DOHH2 (cell line): ENCODE data around the gene FAM120C.

Source experiments
- H3F3A ChIP-seq: fragments of 200-600 bp; sonication (generic), shearing (Covaris generic); 2 replicates; pipeline ENCODE4 v1.6.0; 2016; ENCODE audit warnings: antibody characterized with exemption, mild to moderate bottlenecking; ENCODE audit not compliant: control insufficient read depth, insufficient read depth
- H3K27ac ChIP-seq: fragments of 200-600 bp; sonication (generic); 2 replicates; pipeline ENCODE4 v1.5.1; 2014; ENCODE audit warnings: low read depth, mild to moderate bottlenecking, low read length, moderate library complexity
- H3K27me3 ChIP-seq: fragments of 200-600 bp; sonication (generic); 2 replicates; pipeline ENCODE4 v1.6.1; 2014; ENCODE audit warnings: mild to moderate bottlenecking, low read length, mixed read lengths; ENCODE audit not compliant: control insufficient read depth
- H3K36me3 ChIP-seq: fragments of 200-600 bp; sonication (generic); 2 replicates; pipeline ENCODE4 v1.6.1; 2014; ENCODE audit warnings: mild to moderate bottlenecking, low read length, moderate library complexity, mixed read lengths; ENCODE audit not compliant: control insufficient read depth
- H3K4me1 ChIP-seq: fragments of 200-600 bp; sonication (generic); 2 replicates; pipeline ENCODE4 v1.6.1; 2014; ENCODE audit warnings: mild to moderate bottlenecking, low read length, mixed read lengths; ENCODE audit not compliant: control insufficient read depth
- H3K4me2 ChIP-seq: fragments of 200-600 bp; sonication (generic); 2 replicates; pipeline ENCODE4 v1.6.0; 2014; ENCODE audit warnings: mild to moderate bottlenecking, low read length, moderate library complexity
- H3K4me3 ChIP-seq: fragments of 200-600 bp; sonication (generic); 2 replicates; pipeline ENCODE4 v1.5.1; 2014; ENCODE audit warnings: mild to moderate bottlenecking, low read length, mixed read lengths
- H3K79me2 ChIP-seq: fragments of 200-600 bp; sonication (generic); 2 replicates; pipeline ENCODE4 v1.6.1; 2014; ENCODE audit warnings: mild to moderate bottlenecking, low read length, mixed read lengths; ENCODE audit not compliant: control insufficient read depth
- H3K9me2 ChIP-seq: fragments of 200-600 bp; sonication (generic); replicated peaks from 2 replicates; pipeline ENCODE4 v1.6.1; 2014; ENCODE audit warnings: mild to moderate bottlenecking, low read length, mixed read lengths; ENCODE audit not compliant: control insufficient read depth
- H3K9me3 ChIP-seq: fragments of 200-600 bp; sonication (generic); 2 replicates; pipeline ENCODE4 v1.6.1; 2014; ENCODE audit warnings: antibody characterized with exemption, low read length, mixed read lengths; ENCODE audit not compliant: control insufficient read depth, insufficient read depth
- H4K20me1 ChIP-seq: fragments of 200-600 bp; sonication (generic); 2 replicates; pipeline ENCODE4 v1.6.0; 2014; ENCODE audit warnings: low read depth, mild to moderate bottlenecking, antibody characterized with exemption, low read length, moderate library complexity; ENCODE audit not compliant: control insufficient read depth, insufficient read depth
- EZH2phosphoT487 ChIP-seq: fragments of 200-600 bp; sonication (generic); IDR thresholded peaks from 2 replicates; pipeline ENCODE4 v1.6.1; 2017; ENCODE audit warnings: borderline replicate concordance, mild to moderate bottlenecking, antibody characterized with exemption, low read length, moderate library complexity, mixed read lengths
- TF ChIP-seq, protein P1 (sequence below): fragments of 200-600 bp; sonication (generic); IDR thresholded peaks from one replicate; pipeline ENCODE4 v1.5.1; 2014; ENCODE audit warnings: antibody characterized with exemption, mild to moderate bottlenecking, low read depth, low read length; ENCODE audit not compliant: poor library complexity, severe bottlenecking

Gene FAM120C

DNA sequence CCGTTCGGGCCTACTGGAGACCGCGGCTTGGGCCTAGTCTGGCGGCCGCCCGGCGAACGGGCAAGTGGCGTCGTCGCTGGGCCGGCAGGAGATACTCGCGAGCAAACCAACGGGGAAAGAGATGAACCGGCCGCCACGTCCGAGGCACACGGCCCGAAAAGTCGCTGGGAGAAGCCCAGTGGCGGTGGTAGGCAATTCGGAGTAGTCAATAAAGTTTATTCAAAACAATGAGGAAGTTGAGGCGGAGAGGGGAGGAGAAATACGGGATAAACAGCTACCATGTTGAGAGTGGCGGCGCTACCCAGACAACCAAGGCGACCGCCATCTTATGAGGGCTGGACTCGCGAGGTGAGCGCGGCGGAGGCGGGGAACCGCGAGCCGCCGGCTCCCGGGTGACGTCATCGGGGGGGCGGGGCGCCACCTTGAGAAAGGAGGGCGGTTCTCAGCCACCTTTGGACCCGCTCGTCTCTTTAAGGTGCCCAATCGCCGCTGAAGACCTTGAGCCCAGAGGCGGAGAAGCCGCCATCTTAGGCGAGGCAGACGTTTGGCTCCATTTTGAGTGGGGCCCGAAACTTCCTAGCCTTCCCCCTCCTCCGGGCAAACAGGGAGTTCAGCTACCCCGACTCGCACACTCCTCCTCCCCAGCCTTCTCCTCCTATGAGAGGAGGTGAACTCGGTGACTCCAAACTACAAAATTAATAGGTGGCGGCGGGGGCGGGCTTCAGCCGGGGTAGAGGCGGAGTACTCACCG, 138.8 kb downstream of the FAM120C start, which contains the start of gene PHF8:
Gene PHF8, minus strand, starts transcription at position 348 of the 751 bp plus-strand sequence. CDS start 1,745 bp downstream, outside the sequence.
- H3F3A ChIP-seq, result 0 out of 2 replicates have a peak, but pooled peaks cover 8% of the 10 kb centered on the region
- H3K79me2 ChIP-seq, result peaks cover 24% of the 10 kb centered on the region
- H3K36me3 ChIP-seq, result peaks cover 16% of the 10 kb centered on the region
- H3K4me2 ChIP-seq, result peak within 1 kb of the TSS; percentile 92
- peak within 1 kb of the TSS; percentile 88 for H3K27ac ChIP-seq
- H3K4me1 ChIP-seq, result peaks cover 19% of the 10 kb centered on the region
- no peaks in the 10 kb centered on the region for H4K20me1 ChIP-seq
- TF ChIP-seq, protein P1, sequence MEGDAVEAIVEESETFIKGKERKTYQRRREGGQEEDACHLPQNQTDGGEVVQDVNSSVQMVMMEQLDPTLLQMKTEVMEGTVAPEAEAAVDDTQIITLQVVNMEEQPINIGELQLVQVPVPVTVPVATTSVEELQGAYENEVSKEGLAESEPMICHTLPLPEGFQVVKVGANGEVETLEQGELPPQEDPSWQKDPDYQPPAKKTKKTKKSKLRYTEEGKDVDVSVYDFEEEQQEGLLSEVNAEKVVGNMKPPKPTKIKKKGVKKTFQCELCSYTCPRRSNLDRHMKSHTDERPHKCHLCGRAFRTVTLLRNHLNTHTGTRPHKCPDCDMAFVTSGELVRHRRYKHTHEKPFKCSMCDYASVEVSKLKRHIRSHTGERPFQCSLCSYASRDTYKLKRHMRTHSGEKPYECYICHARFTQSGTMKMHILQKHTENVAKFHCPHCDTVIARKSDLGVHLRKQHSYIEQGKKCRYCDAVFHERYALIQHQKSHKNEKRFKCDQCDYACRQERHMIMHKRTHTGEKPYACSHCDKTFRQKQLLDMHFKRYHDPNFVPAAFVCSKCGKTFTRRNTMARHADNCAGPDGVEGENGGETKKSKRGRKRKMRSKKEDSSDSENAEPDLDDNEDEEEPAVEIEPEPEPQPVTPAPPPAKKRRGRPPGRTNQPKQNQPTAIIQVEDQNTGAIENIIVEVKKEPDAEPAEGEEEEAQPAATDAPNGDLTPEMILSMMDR, result no peak
- no peak for TF ChIP-seq EZH2phosphoT487
- H3K9me2 ChIP-seq, result no peaks in the 10 kb centered on the region
- peak within 1 kb of the TSS; percentile 87 for H3K4me3 ChIP-seq
- no peaks in the 10 kb centered on the region for H3K9me3 ChIP-seq
- no peaks in the 10 kb centered on the region for H3K27me3 ChIP-seq

DNA sequence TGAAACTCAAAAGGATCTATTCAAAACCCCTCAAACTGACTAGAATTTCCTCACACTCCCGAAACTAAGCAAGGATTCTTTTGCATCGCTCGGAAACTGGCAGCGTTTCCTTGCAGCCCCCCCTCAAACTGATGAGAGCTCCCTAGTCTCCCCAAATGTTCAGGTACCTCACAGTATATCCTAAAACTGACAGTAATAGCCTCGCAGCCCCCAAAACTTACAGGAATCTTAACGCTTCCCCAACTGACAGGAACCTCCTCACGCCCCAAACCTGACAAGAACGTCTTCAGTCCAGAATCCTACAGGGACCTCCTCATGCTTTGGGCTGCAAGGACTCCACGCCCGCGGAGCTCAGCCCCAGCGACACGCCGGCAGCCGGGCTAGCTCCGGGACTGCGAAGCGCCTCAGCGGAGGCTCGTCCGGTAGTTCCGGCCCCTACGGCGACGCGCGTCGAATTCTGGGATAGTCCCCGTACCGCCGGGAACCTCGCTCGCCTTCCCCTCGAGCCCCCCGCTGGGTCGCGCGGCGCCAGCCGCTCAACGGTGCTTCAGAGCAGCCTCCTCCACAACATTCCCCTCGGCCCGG, 139.4 kb downstream of the FAM120C start:
- Histone ChIP-seq H3K36me3 (peaks cover 16% of the 10 kb centered on the region), H3K4me3 (peak overlapping the region; percentile 87), H3K9me2 (no peaks in the 10 kb centered on the region), H3K27ac (peak overlapping the region; percentile 88), H3K27me3 (no peaks in the 10 kb centered on the region), H3K4me1 (peaks cover 19% of the 10 kb centered on the region), H3F3A (0 out of 2 replicates have a peak, but pooled peaks cover 8% of the 10 kb centered on the region), H4K20me1 (no peaks in the 10 kb centered on the region), H3K4me2 (peak overlapping the region; percentile 78), H3K79me2 (peaks cover 24% of the 10 kb centered on the region), H3K9me3 (no peaks in the 10 kb centered on the region)
- TF ChIP-seq, protein P1, result no peak
- TF ChIP-seq EZH2phosphoT487, result no peak

DNA sequence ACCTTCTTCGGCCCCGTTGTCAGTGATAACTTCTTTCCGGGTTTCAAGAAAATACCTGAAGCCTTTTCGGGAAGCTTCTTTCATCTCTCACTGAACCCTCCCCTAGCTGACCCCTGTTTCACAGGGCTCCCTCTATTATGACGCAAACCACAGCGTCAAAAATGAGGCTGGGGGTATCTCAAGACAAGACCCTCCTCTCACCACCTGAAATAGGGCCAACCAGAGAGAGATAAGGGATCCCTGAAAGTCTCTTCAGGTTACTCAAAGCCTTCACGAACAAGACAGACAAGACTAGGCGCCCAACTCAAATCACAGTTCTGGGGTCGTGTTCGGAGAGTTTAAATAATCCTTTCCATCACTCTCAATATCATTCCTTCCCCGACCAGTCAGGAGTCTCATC, 140.0 kb downstream of the FAM120C start:
- peak overlapping the region; percentile 78 for H3K4me2 ChIP-seq
- 0 out of 2 replicates have a peak, but pooled peaks cover 8% of the 10 kb centered on the region for H3F3A ChIP-seq
- TF ChIP-seq, protein P1, result no peak
- no peak for TF ChIP-seq EZH2phosphoT487
- H3K36me3 ChIP-seq, result peaks cover 20% of the 10 kb centered on the region
- peak overlapping the region; percentile 88 for H3K27ac ChIP-seq
- H4K20me1 ChIP-seq, result no peaks in the 10 kb centered on the region
- H3K9me3 ChIP-seq, result no peaks in the 10 kb centered on the region
- peaks cover 24% of the 10 kb centered on the region for H3K79me2 ChIP-seq
- H3K4me1 ChIP-seq, result peaks cover 19% of the 10 kb centered on the region
- H3K9me2 ChIP-seq, result no peaks in the 10 kb centered on the region
- H3K4me3 ChIP-seq, result peak overlapping the region; percentile 87
- no peaks in the 10 kb centered on the region for H3K27me3 ChIP-seq
